ENCODE results near the gene C2CD2.

DNA sequence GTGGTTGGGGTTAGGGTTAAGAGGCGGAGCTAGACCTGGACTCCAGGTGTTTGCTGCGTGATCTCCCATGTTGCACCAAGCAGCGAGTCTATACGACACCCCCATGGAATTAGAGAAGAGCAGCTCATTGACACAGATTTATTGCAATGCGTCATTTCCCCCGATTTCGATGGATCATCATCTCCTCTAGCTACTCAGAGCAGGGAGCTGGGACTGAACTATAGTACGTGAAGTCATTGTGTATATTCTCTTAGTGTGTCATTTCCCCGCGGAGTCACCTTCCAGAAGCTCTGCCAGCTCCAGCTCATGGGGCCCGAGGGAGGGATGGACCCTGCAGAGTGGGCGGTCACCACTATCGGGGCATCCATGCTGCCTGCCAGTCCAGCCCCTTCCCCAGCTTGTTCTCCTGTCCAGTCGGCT is 7.5 kb upstream of the C2CD2 start:
- TF ChIP-seq EZH2 (IDR thresholded peaks at IDR 0.05; ENCODE audit: low read length): no peak
- TF ChIP-seq CTCF (optimal IDR thresholded peaks at IDR 0.05 in 1 of 3, IDR thresholded peaks at IDR 0.05 in 1 of 3, conservative IDR thresholded peaks at IDR 0.05 in 1 of 3; ENCODE audit: extremely low read depth in 1 of 3, insufficient read depth in 2 of 3, low read length in 3 of 3): no peak
